GM04504 (cell line): Measurements from ENCODE around the gene MBNL1.

Source experiments
- DNase-seq: peaks from one replicate; pipeline ENCODE4 v3.0.0-alpha.2; 2012; ENCODE audit warnings: low read depth

The MBNL1 gene

GRCh38 chr3:152268555-152269055, at the start of gene MBNL1:
Gene MBNL1, plus strand, starts transcription at chr3:152268929. Its CDS starts 31,265 bp downstream, at chr3:152300194.
- peak; percentile 49 for DNase-seq

GRCh38 chr3:152219216-152219615, 49.5 kb upstream of the MBNL1 start:
- DNase-seq = no peak

- DNase-seq = no peak
These were observed 48.9 kb upstream of the MBNL1 start for GRCh38 chr3:152219769-152220255.

- DNase-seq = peak; percentile 47
These were observed 46.4 kb upstream of the MBNL1 start for GRCh38 chr3:152222327-152222726.

GRCh38 chr3:152225201-152225600, 43.5 kb upstream of the MBNL1 start:
- DNase-seq = no peak

- DNase-seq = no peak
These were observed 42.6 kb upstream of the MBNL1 start for GRCh38 chr3:152226176-152226575.

- DNase-seq = no peak
These were observed 41.7 kb upstream of the MBNL1 start for GRCh38 chr3:152227027-152227426.

- no peak for DNase-seq
These were observed 39.0 kb upstream of the MBNL1 start for GRCh38 chr3:152229692-152230091.

GRCh38 chr3:152230370-152230769, 38.4 kb upstream of the MBNL1 start:
- no peak for DNase-seq

GRCh38 chr3:152232001-152232400, 36.7 kb upstream of the MBNL1 start:
- DNase-seq = no peak

- no peak for DNase-seq
These were observed 36.0 kb upstream of the MBNL1 start for GRCh38 chr3:152232679-152233078.

- no peak for DNase-seq
These were observed 33.9 kb upstream of the MBNL1 start for GRCh38 chr3:152234657-152235375.

- peak; percentile 28 for DNase-seq
These were observed 32.9 kb upstream of the MBNL1 start for GRCh38 chr3:152235709-152236298.

- peak; percentile 48 for DNase-seq
These were observed 32.0 kb upstream of the MBNL1 start for GRCh38 chr3:152236716-152237115.

GRCh38 chr3:152241142-152242017, 27.3 kb upstream of the MBNL1 start:
- DNase-seq = no peak

- no peak for DNase-seq
These were observed 25.4 kb upstream of the MBNL1 start for GRCh38 chr3:152243301-152243711.

GRCh38 chr3:152243721-152244516, 24.8 kb upstream of the MBNL1 start:
- DNase-seq = no peak

- DNase-seq = no peak
These were observed 24.2 kb upstream of the MBNL1 start for GRCh38 chr3:152244517-152244888.

- no peak for DNase-seq
These were observed 23.1 kb upstream of the MBNL1 start for GRCh38 chr3:152245498-152246170.

- DNase-seq = no peak
These were observed 16.8 kb upstream of the MBNL1 start for GRCh38 chr3:152251916-152252315.

GRCh38 chr3:152252755-152253154, 16.0 kb upstream of the MBNL1 start:
- DNase-seq = no peak
